Spleen (tissue), 11 donors: ENCODE data around the gene RANBP1. TPM values are rescaled to one million over a fixed set of nuclear protein-coding genes. Genes with fewer than 3 reads are reported as not detected.

Experiments used
- DNase-seq: peaks from one replicate; pipeline ENCODE4 v3.0.0-alpha.2; 2020
- H3K27ac ChIP-seq, 8 donors: fragments of 200-600 bp; sonication (generic) in 7 of 8; 1 replicate in 4 of 8; 2 replicates in 4 of 8; pipeline versions ENCODE4 v1.5.0 to v1.8.0; 2016 to 2021; ENCODE audit warnings: inconsistent platforms in 4 of 8, mild to moderate bottlenecking in 4 of 8, moderate library complexity in 1 of 8
- H3K27me3 ChIP-seq, 7 donors: fragments of 200-600 bp; sonication (generic) in 6 of 7; replicated peaks in 1 of 7; 1 replicate in 4 of 7; 2 replicates in 3 of 7; pipeline versions ENCODE4 v1.5.0 to v1.8.0; 2016 to 2021; ENCODE audit warnings: inconsistent platforms in 3 of 7, mild to moderate bottlenecking in 1 of 7
- H3K36me3 ChIP-seq, 6 donors: fragments of 200-600 bp; sonication (generic) in 5 of 6; 1 replicate in 4 of 6; 2 replicates in 2 of 6; pipeline versions ENCODE4 v1.5.0 to v1.8.0; 2016 to 2021; ENCODE audit warnings: inconsistent platforms in 2 of 6
- H3K4me1 ChIP-seq, 6 donors: fragments of 200-600 bp; sonication (generic) in 5 of 6; 1 replicate in 3 of 6; 2 replicates in 3 of 6; pipeline versions ENCODE4 v1.5.0 to v1.8.0; 2016 to 2021; ENCODE audit warnings: inconsistent platforms in 3 of 6
- H3K4me3 ChIP-seq, 8 donors: fragments of 200-600 bp; sonication (generic) in 7 of 8; 1 replicate in 4 of 8; 2 replicates in 4 of 8; pipeline versions ENCODE4 v1.5.0 to v1.8.0; 2016 to 2021; ENCODE audit warnings: inconsistent platforms in 4 of 8, mild to moderate bottlenecking in 4 of 8, moderate library complexity in 2 of 8
- H3K9me3 ChIP-seq, 8 donors: fragments of 200-600 bp; sonication (generic) in 7 of 8; 1 replicate in 4 of 8; 2 replicates in 4 of 8; pipeline versions ENCODE4 v1.5.0 to v1.8.0; 2016 to 2021; ENCODE audit warnings: inconsistent platforms in 4 of 8
- CTCF ChIP-seq, 11 experiments: fragments of 200-600 bp in 7 of 11; fragments of 450-650 bp in 4 of 11; sonication (generic) in 4 of 11; IDR thresholded peaks in 8 of 11; conservative IDR thresholded peaks in 3 of 11; 1 replicate in 7 of 11; 2 replicates in 4 of 11; pipeline versions ENCODE4 v1.4.0 to v1.8.0; 2016 to 2021; ENCODE audit warnings: antibody characterized with exemption in 11 of 11, inconsistent platforms in 4 of 11, mild to moderate bottlenecking in 1 of 11
- POLR2A ChIP-seq, 3 donors: fragments of 450-650 bp; IDR thresholded peaks; one replicate each; pipeline ENCODE4 v1.5.1; 2017; ENCODE audit warnings: antibody characterized with exemption in 3 of 3, mild to moderate bottlenecking in 1 of 3
- POLR2AphosphoS5 ChIP-seq, 3 donors: sonication (generic); formaldehyde crosslinking; IDR thresholded peaks; one replicate each; pipeline ENCODE4 v1.5.1; 2017; ENCODE audit warnings: antibody characterized with exemption in 3 of 3
- WGBS, 5 donors: extraction: QIAGEN DNeasy Blood & Tissue Kit in 3 of 5; methylation state at CpG; one replicate each; pipeline versions ENCODE4 v1.1.5 to v1.1.7; 2013 to 2018; 5-methylcytosine and 5-hydroxymethylcytosine counted together
- intact Hi-C: fragments of 100-400 bp; cut with DNase I; formaldehyde crosslinking; loops from one replicate; pipeline ENCODE4 v1.15.0; 2023; ENCODE audit warnings: low total_unique reads
- microRNA-seq, 3 donors: library from miRNA; unstranded; fragments of <30 nt; microRNA quantifications; one replicate each; pipeline versions ENCODE4 to v1.1.0, GENCODE V29; 2019 to 2020
- polyA plus RNA-seq, 3 donors: library from polyadenylated mRNA; stranded (reverse); fragments of 200-250 nt; gene quantifications; one replicate each; pipeline ENCODE4 v1.2.1, GENCODE V29; 2013
- small RNA-seq, 4 donors: library from RNA; depleted of rRNA; stranded (forward); fragments of <200 nt; gene quantifications; one replicate each; pipeline ENCODE3, GENCODE V24; 2016
- total RNA-seq, 7 donors: library from RNA; depleted of rRNA in 3 of 7; stranded (reverse); fragments of >200 nt in 3 of 7; fragmentation: NEBNext Ultra II Directional in 4 of 7; extraction: Animal tissue kit (Norgen Biotek cat#: 25700) in 4 of 7; gene quantifications; one replicate each; pipeline versions ENCODE4 v1.1.0 to v1.2.1, GENCODE V29; 2016 to 2021
- donor health status: healthy with polysubstance abuse.
- donor health status: DM: no; HTN: no; CAD: no; lungs with moderate emphysema.
- donor health status: DM: no; HTN: no; CAD: no.
- donor health status: Bipolar disorder and iron deficiency.
- donor health status: healthy.
- donor health status: DM: no; HTN: no; CAD: no.
- donor health status: DM: yes; HTN: yes; CAD: no.

Gene RANBP1
- total and polyA plus RNA-seq, 10 donors = 52.6 to 111 (median 94.6) TPM

GRCh38 chr22:20175597-20175900, 59.6 kb downstream of the RANBP1 start:
- H3K36me3 ChIP-seq = no peaks in the 10 kb centered on the region
- H3K9me3 ChIP-seq = no peaks in the 10 kb centered on the region
- DNase-seq = no peak
- no peak overlapping the region for H3K27ac ChIP-seq
- no peak overlapping the region for H3K4me3 ChIP-seq
- intact Hi-C loops = no loop called here
- H3K4me1 ChIP-seq = no peaks in the 10 kb centered on the region
- WGBS, 5 donors = 54 to 68% (median 66%) methylated on average over 12 of the region's 12 CpGs
- H3K27me3 ChIP-seq = no peaks in the 10 kb centered on the region
- TF ChIP-seq CTCF (IDR thresholded peaks at IDR 0.05 in 8 of 11, conservative IDR thresholded peaks at IDR 0.05 in 3 of 11) (no peak), POLR2A (IDR thresholded peaks at IDR 0.05) (no peak), POLR2AphosphoS5 (IDR thresholded peaks at IDR 0.05) (no peak)

- intact Hi-C loops = no loop called here
These were observed 60.6 kb downstream of the RANBP1 start for GRCh38 chr22:20176421-20177085.

More at GRCh38 chr22:20176421-20177085, 60.6 kb downstream of the RANBP1 start:
- Histone ChIP-seq H3K4me1 (no peaks in the 10 kb centered on the region), H3K27ac (no peak overlapping the region), H3K4me3 (no peak overlapping the region), H3K27me3 (no peaks in the 10 kb centered on the region), H3K9me3 (no peaks in the 10 kb centered on the region), H3K36me3 (no peaks in the 10 kb centered on the region)
- TF ChIP-seq CTCF (IDR thresholded peaks at IDR 0.05 in 8 of 11, conservative IDR thresholded peaks at IDR 0.05 in 3 of 11) (no peak), POLR2A (IDR thresholded peaks at IDR 0.05) (no peak), POLR2AphosphoS5 (IDR thresholded peaks at IDR 0.05) (no peak)
- 79 to 93% (median 85%) methylated on average over 17 of the region's 17 CpGs for whole genome bisulfite sequencing, 5 donors
- DNase-seq = no peak

Small RNA genes within 50 kb of the gene (microRNA-seq; reads per million reads assigned to microRNA genes)
- gene MIR6816 = 0 to 0.36 (median 0) reads per million in 3 donors

Small RNA genes within 50 kb of the gene (small RNA-seq; reads per million reads assigned to genes)
- gene MIR6816 (0 reads per million in 4 donors), gene RF00017 (0 reads per million in 4 donors), gene RF00599 (0 reads per million in 4 donors)

Other genes starting within 250 kb of the RANBP1 start
- 100 to 1,000 TPM in 5 of 7 donors, 10 to 100 TPM in 2; 86.4 to 216 (median 116) TPM for gene COMT, start 174.3 kb upstream of the RANBP1 start, total RNA-seq
- 10 to 100 TPM; 63.5 to 98.0 (median 86.1) TPM for gene COMT, start 174.3 kb upstream of the RANBP1 start, polyA plus RNA-seq
- gene TXNRD2, start 174.3 kb upstream of the RANBP1 start, total RNA-seq = 10 to 100 TPM; 21.6 to 44.8 (median 34.9) TPM
- gene TXNRD2, start 174.3 kb upstream of the RANBP1 start, polyA plus RNA-seq = 10 to 100 TPM; 23.3 to 45.9 (median 45.0) TPM
- 10 to 100 TPM; 18.1 to 96.7 (median 29.5) TPM for gene ARVCF, start 99.3 kb upstream of the RANBP1 start, total RNA-seq
- gene ARVCF, start 99.3 kb upstream of the RANBP1 start, polyA plus RNA-seq = 10 to 100 TPM in 2 of 3 donors, 1 to 10 TPM in 1; 9.4 to 42.5 (median 10.4) TPM
- 10 to 100 TPM; 35.9 to 72.2 (median 57.2) TPM for gene TANGO2, start 95.0 kb upstream of the RANBP1 start, total RNA-seq
- 10 to 100 TPM; 18.7 to 30.9 (median 21.6) TPM for gene TANGO2, start 95.0 kb upstream of the RANBP1 start, polyA plus RNA-seq
- 10 to 100 TPM; 25.1 to 62.7 (median 36.1) TPM for gene DGCR8, start 35.9 kb upstream of the RANBP1 start, total RNA-seq
- gene DGCR8, start 35.9 kb upstream of the RANBP1 start, polyA plus RNA-seq = 10 to 100 TPM in 2 of 3 donors, 1 to 10 TPM in 1; 7.8 to 17.1 (median 14.3) TPM
- 10 to 100 TPM; 70.4 to 89.8 (median 79.3) TPM for gene TRMT2A, start 1.1 kb downstream of the RANBP1 start, total RNA-seq
- gene TRMT2A, start 1.1 kb downstream of the RANBP1 start, polyA plus RNA-seq = 100 to 1,000 TPM in 2 of 3 donors, 10 to 100 TPM in 1; 75.1 to 142 (median 132) TPM
- gene ZDHHC8, start 15.7 kb downstream of the RANBP1 start, total RNA-seq = 10 to 100 TPM; 24.3 to 71.5 (median 57.5) TPM
- gene ZDHHC8, start 15.7 kb downstream of the RANBP1 start, polyA plus RNA-seq = 10 to 100 TPM; 12.7 to 37.8 (median 21.4) TPM
- 1 to 10 TPM in 4 of 7 donors, under 1 TPM in 2, not detected in 1; 0.69 to 7.6 (median 1.8) TPM for gene CCDC188, start 35.0 kb downstream of the RANBP1 start, total RNA-seq
- gene CCDC188, start 35.0 kb downstream of the RANBP1 start, polyA plus RNA-seq = 1 to 10 TPM in 2 of 3 donors, under 1 TPM in 1; 0.29 to 6.1 (median 1.7) TPM
- 10 to 100 TPM in 2 of 7 donors, 1 to 10 TPM in 5; 4.5 to 11.8 (median 7.0) TPM for gene RTN4R, start 152.2 kb downstream of the RANBP1 start, total RNA-seq
- gene RTN4R, start 152.2 kb downstream of the RANBP1 start, polyA plus RNA-seq = 1 to 10 TPM; 1.5 to 6.5 (median 2.8) TPM
- gene DGCR6L, start 204.0 kb downstream of the RANBP1 start, total RNA-seq = 10 to 100 TPM; 25.6 to 49.9 (median 32.4) TPM
- gene DGCR6L, start 204.0 kb downstream of the RANBP1 start, polyA plus RNA-seq = 10 to 100 TPM; 50.0 to 70.0 (median 66.1) TPM